Right lobe of liver (tissue), 6 donors: ENCODE results near the gene RPS21. TPM values are rescaled to one million over a fixed set of nuclear protein-coding genes. Genes with fewer than 3 reads are reported as not detected.

ENCODE experiments used
- ATAC-seq, 4 donors: fragments of 200-7000 bp; cut with Tn5 transposase; one replicate each; pipeline ENCODE4 v1.9.1; 2020; ENCODE audit warnings: mild to moderate bottlenecking in 4 of 4, moderate library complexity in 4 of 4
- DNase-seq, 3 donors: peaks; one replicate each; pipeline ENCODE4 v3.0.0-alpha.2; 2020
- H3K27ac ChIP-seq, 3 donors: fragments of 200-600 bp; one replicate each; pipeline ENCODE4 v1.8.0; 2022
- H3K27me3 ChIP-seq, 2 donors: fragments of 200-600 bp; one replicate each; pipeline ENCODE4 v1.8.0; 2022
- H3K36me3 ChIP-seq, 4 donors: fragments of 200-600 bp; sonication (generic) in 1 of 4; one replicate each; pipeline versions ENCODE4 v1.5.1 to v1.8.0; 2017 to 2022; ENCODE audit warnings: control low read depth in 1 of 4
- H3K4me1 ChIP-seq, 4 donors: fragments of 200-600 bp; sonication (generic) in 1 of 4; one replicate each; pipeline versions ENCODE4 v1.5.1 to v1.8.0; 2017 to 2022; ENCODE audit warnings: control low read depth in 1 of 4
- H3K4me3 ChIP-seq, 3 donors: fragments of 200-600 bp; one replicate each; pipeline ENCODE4 v1.8.0; 2022
- H3K9me3 ChIP-seq, 4 donors: fragments of 200-600 bp; sonication (generic) in 1 of 4; one replicate each; pipeline versions ENCODE4 v1.5.1 to v1.8.0; 2017 to 2022; ENCODE audit warnings: control low read depth in 1 of 4
- POLR2A ChIP-seq: fragments of 450-650 bp; IDR thresholded peaks from one replicate; pipeline ENCODE4 v1.6.1; 2017; ENCODE audit warnings: antibody characterized with exemption, mild to moderate bottlenecking
- WGBS: methylation state at CpG from one replicate; pipeline ENCODE4 v1.1.6; 2018; ENCODE audit warnings: low coverage, low lambda C conversion rate; ENCODE audit not compliant: insufficient coverage; ENCODE audit errors: missing lambda C conversion rate; 5-methylcytosine and 5-hydroxymethylcytosine counted together
- intact Hi-C, 2 donors: fragments of 100-400 bp; cut with DNase I; formaldehyde crosslinking; loops; one replicate each; pipeline versions ENCODE4 v1.11.2 to v1.14.1; 2022
- total RNA-seq, 6 experiments: library from RNA; depleted of rRNA in 2 of 6; stranded (reverse); fragments of >200 nt in 2 of 6; fragmentation: NEBNext Ultra II Directional in 3 of 6; extraction: Animal tissue kit (Norgen Biotek cat#: 25700) in 3 of 6; gene quantifications; one replicate each; pipeline versions ENCODE4 v1.1.0 to v1.2.4, GENCODE V29; 2016 to 2023
- TF ChIP-seq, protein P1 (sequence below), 4 donors: fragments of 200-600 bp in 3 of 4; fragments of 450-650 bp in 1 of 4; IDR thresholded peaks; one replicate each; pipeline versions ENCODE4 v1.5.1 to v1.8.0; 2016 to 2022; ENCODE audit warnings: antibody characterized with exemption in 4 of 4, mild to moderate bottlenecking in 2 of 4
- donor health status: DM: no; HTN: yes; CAD: no.
- donor health status: DM: no; HTN: no; CAD: no.
- donor health status: DM: no; HTN: no; CAD: no.
- donor health status: DM: no; HTN: yes; CAD: no.
- donor health status: DM: no; HTN: yes; CAD: no.

RPS21 gene
- total RNA-seq, 6 experiments from 2014 or later: 339 to 696 (median 413) TPM

DNA sequence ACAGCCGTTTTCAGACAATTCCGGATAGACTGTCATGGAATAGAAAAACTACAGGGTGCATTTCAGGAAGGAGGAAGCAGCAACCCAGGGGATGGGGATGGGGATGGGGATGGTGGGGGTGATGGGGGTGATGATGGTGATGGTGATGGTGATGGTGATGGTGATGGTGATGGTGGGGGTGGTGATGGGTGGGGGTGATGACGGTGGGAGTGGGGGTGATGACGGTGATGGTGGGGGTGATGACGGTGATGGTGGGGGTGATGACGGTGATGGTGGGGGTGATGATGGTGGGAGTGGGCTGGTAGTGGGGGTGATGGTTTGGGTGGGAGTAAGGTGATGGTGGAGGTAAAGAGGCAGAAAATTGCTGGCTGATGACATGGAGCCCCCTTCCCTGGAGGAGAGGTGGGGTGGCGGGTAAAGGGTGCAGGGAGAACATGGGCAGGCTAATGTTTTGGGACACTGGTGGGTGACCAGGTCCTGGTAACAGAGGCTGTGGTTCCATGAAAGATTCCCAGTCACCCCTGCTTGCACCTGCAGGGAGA, 37.3 kb upstream of the RPS21 start:
- no peaks in the 10 kb centered on the region for H3K27me3 ChIP-seq
- WGBS: 42% methylated on average over 6 of the region's 7 CpGs
- no peak overlapping the region for H3K4me3 ChIP-seq
- no peaks in the 10 kb centered on the region for H3K9me3 ChIP-seq
- peaks cover 0 to 20% (median 2%) of the 10 kb centered on the region in 4 donors for H3K4me1 ChIP-seq
- TF ChIP-seq POLR2A: no peak
- TF ChIP-seq, protein P1, sequence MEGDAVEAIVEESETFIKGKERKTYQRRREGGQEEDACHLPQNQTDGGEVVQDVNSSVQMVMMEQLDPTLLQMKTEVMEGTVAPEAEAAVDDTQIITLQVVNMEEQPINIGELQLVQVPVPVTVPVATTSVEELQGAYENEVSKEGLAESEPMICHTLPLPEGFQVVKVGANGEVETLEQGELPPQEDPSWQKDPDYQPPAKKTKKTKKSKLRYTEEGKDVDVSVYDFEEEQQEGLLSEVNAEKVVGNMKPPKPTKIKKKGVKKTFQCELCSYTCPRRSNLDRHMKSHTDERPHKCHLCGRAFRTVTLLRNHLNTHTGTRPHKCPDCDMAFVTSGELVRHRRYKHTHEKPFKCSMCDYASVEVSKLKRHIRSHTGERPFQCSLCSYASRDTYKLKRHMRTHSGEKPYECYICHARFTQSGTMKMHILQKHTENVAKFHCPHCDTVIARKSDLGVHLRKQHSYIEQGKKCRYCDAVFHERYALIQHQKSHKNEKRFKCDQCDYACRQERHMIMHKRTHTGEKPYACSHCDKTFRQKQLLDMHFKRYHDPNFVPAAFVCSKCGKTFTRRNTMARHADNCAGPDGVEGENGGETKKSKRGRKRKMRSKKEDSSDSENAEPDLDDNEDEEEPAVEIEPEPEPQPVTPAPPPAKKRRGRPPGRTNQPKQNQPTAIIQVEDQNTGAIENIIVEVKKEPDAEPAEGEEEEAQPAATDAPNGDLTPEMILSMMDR (IDR thresholded peaks at IDR 0.05): no peak
- ATAC-seq (no peak), DNase-seq (no peak)
- H3K27ac ChIP-seq: no peak overlapping the region
- intact Hi-C loops: loop anchor here in 1 of 2 donors (10.0 kb wide), 1 partner anchor 45 kb away; the partner anchor contains the start of gene ADRM1
- H3K36me3 ChIP-seq: peaks cover 0 to 6% (median 0%) of the 10 kb centered on the region in 4 donors

DNA sequence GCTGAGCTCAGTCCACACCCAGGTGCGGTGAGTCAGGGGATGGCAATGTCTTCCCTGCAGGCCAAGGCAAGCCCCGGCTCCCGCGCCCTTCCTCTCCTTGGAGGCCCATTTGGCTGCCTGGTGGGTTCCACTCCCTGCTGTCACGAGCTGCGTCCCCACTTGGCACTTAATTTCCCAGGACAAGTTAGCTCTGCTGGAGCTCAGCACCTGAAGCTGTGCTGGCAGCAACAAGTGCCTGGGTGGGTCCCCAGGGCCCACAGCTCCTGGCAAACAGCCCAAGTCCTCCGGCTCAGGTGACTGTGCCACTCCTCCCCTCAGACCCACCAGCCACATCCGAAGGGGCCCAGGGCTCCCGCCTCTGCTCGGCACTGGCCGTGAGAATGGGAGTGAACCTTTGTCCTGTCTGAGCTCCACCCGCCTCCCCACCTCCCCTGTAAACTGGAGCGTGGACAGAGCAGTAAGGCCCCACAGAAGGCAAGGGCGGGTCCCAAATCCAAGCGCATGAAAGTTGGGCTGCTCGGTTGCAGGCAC, 36.7 kb upstream of the RPS21 start:
- TF ChIP-seq POLR2A: no peak
- TF ChIP-seq, protein P1 (IDR thresholded peaks at IDR 0.05): no peak
- peaks cover 0 to 6% (median 0%) of the 10 kb centered on the region in 4 donors for H3K36me3 ChIP-seq
- ATAC-seq (no peak), DNase-seq (peak in 1 of 3 donors; percentile 16)
- peaks cover 0 to 25% (median 4%) of the 10 kb centered on the region in 4 donors for H3K4me1 ChIP-seq
- H3K27me3 ChIP-seq: no peaks in the 10 kb centered on the region
- no peak overlapping the region for H3K4me3 ChIP-seq
- whole genome bisulfite sequencing: 33% methylated on average over 3 of the region's 16 CpGs
- intact Hi-C loops: loop anchor here in 1 of 2 donors (10.0 kb wide), 1 partner anchor 45 kb away; the partner anchor contains the start of gene ADRM1
- H3K27ac ChIP-seq: no peak overlapping the region
- no peaks in the 10 kb centered on the region for H3K9me3 ChIP-seq

GRCh38 chr20:62350629-62351422, 36.1 kb upstream of the RPS21 start:
- ATAC-seq (no peak), DNase-seq (no peak)
- WGBS: no CpG with 5 or more reads among the region's 23 CpGs
- Histone ChIP-seq H3K4me1 (peaks cover 0 to 32% (median 10%) of the 10 kb centered on the region in 4 donors), H3K36me3 (peaks cover 0 to 6% (median 0%) of the 10 kb centered on the region in 4 donors), H3K27ac (no peak overlapping the region), H3K9me3 (no peaks in the 10 kb centered on the region), H3K27me3 (no peaks in the 10 kb centered on the region), H3K4me3 (no peak overlapping the region)
- TF ChIP-seq, protein P1 (IDR thresholded peaks at IDR 0.05): no peak
- no peak for TF ChIP-seq POLR2A
- intact Hi-C loops: loop anchor here in 1 of 2 donors (10.0 kb wide), 1 partner anchor 46 kb away; the partner anchor contains the start of gene ADRM1

DNA sequence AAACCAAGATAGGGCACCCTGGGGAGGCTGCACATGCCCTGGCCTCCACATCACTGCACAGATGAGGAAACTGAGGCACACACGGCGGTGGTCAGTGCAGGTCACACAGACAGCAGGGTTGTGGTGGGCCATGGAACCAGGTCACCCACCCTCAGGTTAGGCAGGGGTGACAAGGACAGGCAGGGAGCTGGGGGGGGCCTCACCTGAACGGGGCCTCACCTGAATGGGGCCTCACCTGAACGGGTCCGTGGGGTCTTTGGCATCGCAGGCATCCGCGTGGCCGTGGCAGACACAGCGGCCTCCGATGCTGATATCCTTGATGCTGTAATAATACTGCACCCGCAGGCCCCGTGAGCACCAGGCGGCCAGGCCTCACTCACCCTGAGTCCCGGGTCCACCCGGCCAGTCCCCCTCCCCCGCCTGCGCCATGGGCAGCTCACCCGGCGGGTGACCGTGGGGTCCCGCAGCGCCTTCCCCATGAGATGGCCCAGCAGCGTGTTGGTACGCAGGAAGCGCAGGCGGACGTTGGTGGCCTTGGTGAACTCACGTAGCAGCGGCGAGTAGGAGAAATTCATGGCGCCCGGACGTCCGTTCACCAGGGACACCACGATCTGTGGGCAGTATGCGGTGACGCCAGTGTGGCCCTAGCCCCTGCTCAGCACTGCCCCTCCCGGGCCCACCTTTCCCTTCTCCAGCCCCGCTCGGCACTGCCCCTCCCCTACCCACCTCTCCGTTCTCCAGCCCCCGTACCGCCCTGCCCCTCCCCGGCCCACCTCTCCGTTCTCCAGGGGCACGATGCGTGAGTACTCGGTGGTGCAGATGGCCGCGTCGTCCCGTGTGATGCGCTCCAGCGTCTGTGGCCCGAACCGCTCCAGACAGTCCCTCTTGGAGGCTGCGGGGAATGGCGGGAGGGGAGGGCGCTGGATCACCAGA, 35.2 kb upstream of the RPS21 start:
- Histone ChIP-seq H3K4me1 (peaks cover 0 to 41% (median 16%) of the 10 kb centered on the region in 4 donors), H3K9me3 (no peaks in the 10 kb centered on the region), H3K27ac (peak overlapping the region in 2 of 3 donors; percentile 38 to 78), H3K4me3 (no peak overlapping the region), H3K27me3 (no peaks in the 10 kb centered on the region), H3K36me3 (peaks cover 0 to 6% (median 0%) of the 10 kb centered on the region in 4 donors)
- intact Hi-C loops: loop anchor here in 1 of 2 donors (10.0 kb wide), 1 partner anchor 47 kb away; the partner anchor contains the start of gene ADRM1
- no peak for TF ChIP-seq POLR2A
- TF ChIP-seq, protein P1 (IDR thresholded peaks at IDR 0.05): no peak
- peak in 1 of 3 donors; percentile 19 for DNase-seq
- WGBS: 71% methylated on average over 8 of the region's 60 CpGs
- no peak for ATAC-seq
